Measurements from ENCODE around the gene TNS4.

DNA sequence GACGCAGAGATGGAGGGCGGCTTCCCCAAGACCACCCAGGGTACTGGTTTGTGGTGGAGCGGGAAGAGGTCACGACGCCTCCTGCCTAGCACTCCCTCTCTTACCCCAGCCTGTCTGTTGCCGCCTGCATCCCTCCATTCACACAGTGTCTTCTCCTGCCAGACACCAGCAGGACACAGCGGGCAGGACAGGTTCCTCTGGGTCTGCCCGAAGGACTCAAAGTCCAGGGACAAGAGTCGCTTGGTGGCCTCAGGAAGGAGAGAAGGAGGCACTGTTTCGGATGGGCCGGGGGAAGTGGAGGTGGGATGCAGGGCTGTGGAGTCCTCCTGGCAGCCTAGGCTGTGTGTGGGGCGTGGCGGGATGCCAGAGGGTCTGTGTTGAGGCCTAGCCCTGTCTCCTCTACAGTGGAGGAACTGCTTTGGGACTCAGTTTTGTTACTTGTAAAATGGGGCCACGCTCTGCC is 19.6 kb upstream of the TNS4 start:
- TF ChIP-seq, protein P1, sequence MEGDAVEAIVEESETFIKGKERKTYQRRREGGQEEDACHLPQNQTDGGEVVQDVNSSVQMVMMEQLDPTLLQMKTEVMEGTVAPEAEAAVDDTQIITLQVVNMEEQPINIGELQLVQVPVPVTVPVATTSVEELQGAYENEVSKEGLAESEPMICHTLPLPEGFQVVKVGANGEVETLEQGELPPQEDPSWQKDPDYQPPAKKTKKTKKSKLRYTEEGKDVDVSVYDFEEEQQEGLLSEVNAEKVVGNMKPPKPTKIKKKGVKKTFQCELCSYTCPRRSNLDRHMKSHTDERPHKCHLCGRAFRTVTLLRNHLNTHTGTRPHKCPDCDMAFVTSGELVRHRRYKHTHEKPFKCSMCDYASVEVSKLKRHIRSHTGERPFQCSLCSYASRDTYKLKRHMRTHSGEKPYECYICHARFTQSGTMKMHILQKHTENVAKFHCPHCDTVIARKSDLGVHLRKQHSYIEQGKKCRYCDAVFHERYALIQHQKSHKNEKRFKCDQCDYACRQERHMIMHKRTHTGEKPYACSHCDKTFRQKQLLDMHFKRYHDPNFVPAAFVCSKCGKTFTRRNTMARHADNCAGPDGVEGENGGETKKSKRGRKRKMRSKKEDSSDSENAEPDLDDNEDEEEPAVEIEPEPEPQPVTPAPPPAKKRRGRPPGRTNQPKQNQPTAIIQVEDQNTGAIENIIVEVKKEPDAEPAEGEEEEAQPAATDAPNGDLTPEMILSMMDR (IDR thresholded peaks at IDR 0.05) = no peak
- TF ChIP-seq ZFX (IDR thresholded peaks at IDR 0.05; ENCODE audit: borderline replicate concordance) = no peak

All from 22Rv1 (cell line).